HG03025 (cell line): ENCODE data around the gene KRT3.

Source experiments
- ATAC-seq: cut with Tn5 transposase; IDR thresholded peaks from one replicate; pipeline ENCODE4 v1.9.1; 2021; ENCODE audit warnings: mild to moderate bottlenecking, moderate library complexity; ENCODE audit not compliant: unreplicated experiment, low FRiP score

Gene KRT3

DNA sequence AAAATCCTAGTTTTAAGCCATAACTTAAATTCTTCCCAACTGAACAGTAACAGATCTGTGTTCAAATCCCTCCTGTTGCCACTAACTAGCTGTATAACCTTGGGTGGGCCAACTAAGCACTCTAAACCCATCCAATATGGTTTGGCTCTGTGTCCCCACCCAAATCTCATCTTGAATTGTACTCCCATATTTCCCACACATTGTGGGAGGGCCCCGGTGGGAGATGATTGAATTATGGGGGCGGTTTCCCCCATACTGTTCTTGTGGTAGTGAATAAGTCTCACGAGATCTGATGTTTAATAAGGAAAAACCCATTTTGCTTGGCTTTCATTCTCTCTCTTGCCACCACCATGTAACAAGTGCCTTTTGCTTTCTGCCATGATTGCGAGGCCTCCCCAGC is 19.2 kb upstream of the KRT3 start:
- ATAC-seq, result no peak

DNA sequence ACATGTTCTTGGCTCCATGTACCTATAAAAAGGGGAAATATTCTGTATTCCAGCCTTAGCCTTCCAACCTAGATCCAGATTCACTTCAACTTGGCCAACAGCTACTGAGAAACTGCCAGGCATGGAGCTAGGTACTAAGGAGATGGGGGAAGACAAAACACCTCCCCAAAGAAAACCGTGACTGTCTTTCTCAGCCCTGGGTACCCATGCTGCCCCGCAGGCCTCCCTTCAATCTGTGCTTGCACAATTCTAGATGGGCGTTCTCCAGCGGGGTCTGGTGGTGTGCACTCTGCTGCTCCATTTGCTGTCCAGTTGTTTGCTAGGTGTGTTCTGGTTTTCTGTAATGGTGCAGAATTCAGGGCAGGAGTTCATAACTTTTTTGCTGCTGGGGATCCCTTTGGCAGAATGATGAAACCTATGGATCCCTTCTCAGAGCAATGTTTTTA is 18.8 kb upstream of the KRT3 start:
- no peak for ATAC-seq

DNA sequence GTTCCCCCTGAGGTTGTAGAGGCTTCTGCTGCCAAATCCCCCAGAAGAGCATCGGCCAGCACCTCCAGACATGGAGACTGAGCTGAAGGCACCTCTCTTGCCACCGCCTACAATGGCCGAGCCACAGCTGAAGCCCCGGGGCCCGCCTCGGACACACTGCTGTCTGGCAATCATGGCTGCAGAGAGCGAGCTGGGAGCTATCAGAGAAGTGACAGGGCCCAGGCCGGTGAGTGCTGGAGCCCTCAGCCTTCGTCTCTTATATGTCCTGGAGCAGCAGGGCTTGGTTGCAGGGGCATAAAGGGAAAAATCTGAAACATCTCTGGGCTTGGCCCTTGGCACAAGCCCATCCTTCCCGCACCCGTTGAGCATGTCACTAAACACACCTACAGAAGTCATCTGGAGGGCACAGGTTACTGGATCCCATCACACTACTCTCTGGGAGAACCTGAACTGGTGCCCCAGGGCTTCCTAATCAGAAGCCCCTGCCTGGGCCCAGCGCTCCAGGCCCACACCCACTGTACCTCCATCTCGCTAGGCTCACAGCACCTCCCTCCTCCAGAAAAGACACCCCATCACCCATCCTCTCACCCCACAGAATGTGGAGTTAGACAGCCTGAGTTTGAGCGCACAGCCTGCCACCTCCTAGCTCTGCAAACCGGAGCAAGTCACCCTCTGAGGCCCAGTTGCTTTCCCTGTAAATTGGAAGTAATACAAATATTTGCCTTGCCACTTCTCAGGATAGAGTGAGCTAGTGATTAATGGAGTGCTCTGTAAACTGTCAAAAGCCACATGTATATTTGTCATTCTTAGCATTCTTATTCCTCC is 18.2 kb upstream of the KRT3 start, which contains the start of gene KRT4:
Gene KRT4 (minus strand): TSS at position 232 of the 825 bp plus-strand sequence. CDS start 58 bp downstream, at position 174.
- ATAC-seq, result no peak

DNA sequence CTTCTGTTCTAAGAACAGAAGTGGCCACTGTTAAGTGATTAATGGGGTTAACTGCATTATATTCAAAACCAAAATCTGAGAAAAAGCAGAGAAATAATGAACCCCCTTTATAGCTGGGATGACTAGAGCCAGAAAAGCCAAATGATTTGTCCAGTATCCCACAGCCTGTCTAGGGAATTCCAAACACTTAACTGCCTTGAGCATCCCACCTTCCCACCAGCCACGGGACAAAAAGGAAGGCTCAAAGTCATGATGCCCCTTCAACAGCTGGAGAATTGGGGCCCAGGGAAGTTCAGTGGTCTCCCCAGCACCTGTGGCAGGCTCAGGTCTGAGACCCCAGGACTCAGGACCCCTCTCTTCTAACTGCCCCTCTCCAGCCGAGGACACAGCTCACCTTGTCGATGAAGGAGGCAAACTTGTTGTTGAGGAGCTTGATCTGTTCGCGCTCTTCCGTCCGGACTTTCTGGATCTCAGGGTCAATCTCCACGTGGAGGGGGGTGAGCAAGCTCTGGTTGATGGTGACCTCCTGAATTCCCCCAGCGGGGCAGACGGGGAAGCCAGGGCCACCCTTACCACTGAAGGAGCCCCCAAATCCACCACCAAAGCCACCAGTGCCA is 17.4 kb upstream of the KRT3 start:
- no peak for ATAC-seq

DNA sequence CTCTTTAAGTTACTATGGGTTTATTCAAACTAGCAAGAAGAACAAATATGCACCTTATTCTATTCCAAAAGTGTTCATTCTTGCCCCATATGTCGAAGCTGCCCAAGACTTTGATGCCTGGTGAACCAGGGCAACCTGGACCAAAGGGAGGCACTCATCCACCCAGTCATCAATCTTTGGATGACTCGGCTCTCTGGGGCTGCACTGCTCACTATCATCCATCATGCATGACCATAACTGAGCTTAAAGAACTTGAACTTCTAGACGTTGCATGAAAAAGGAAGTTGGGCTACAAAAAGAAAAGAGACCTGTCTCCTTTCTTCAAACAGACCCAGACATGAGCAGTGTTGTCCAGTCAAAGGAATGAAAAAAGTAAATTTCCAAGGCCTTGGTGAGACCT is 16.8 kb upstream of the KRT3 start:
- no peak for ATAC-seq

DNA sequence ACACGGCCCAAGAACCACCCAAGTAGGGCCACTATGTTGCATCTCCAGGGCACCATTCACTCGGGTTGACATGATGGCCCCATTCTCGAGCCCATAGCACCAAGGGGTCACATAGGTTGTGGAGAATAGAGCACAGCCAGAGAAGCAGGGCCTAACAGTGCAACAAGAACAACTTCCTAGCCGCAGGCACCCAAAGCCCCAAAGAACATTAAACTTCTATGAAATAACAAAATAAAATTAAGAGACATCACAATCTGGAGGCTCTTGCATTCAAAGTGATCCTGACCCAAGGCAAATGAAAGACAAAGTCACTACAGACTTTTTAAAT is 16.1 kb upstream of the KRT3 start:
- no peak for ATAC-seq

DNA sequence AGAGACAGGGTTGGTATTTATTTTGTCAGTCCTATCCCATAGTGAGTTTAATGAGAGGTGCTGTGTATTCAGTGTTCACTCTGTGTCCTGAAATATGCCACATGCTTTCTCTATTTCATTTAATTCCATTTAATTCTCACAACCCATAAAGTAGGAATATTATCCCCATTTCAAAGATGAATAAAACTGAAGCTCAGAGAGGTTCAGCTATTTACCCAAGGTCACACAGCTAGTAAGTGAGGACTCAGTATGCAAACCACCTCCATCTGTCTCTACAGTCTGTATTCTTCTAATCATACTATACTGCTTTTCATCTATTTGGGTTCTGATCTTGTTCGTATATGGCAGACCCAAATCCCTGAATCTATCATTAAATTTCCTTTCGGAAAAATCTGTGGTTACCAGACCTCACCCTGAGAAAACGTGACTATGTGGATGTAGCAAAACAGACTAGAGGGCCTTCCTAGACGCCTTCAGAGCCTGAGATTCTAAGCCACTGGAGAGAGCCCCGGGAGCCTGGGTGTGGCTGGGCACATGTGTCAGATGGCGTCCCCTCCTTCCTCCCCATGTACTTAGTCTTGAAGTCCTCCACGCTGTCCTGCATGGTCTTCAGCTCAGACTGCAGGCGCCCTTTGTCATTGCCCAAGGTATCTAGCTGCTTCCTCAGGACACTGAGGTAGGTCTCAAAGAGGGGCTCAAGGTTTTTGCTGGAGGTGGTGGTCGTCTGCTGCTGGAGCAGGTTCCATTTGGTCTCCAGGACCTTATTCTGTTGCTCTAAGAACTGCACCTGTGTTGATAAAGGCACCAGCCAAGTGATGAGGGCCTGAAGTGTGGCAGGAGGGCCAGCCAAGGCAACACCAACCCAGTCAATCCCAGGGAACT is 15.5 kb upstream of the KRT3 start:
- ATAC-seq, result no peak

DNA sequence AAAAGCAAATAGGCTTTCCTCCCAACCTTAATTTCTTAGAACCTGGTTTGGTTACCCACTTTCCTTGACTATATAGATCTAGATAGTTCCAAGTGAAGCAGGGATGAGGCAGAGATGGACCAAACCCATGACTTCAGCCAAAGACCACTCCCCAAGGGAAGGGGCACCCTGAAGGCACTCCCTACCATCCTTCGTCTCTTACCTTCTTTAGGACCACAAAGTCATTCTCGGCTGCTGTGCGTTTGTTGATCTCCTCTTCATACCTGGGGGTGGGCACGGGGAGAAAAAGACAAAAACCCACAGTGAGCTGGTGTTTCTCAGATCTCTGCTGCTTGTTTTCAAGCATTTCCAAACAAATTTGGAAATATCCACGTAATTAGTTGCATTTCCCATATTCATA is 14.6 kb upstream of the KRT3 start:
- ATAC-seq, result no peak

DNA sequence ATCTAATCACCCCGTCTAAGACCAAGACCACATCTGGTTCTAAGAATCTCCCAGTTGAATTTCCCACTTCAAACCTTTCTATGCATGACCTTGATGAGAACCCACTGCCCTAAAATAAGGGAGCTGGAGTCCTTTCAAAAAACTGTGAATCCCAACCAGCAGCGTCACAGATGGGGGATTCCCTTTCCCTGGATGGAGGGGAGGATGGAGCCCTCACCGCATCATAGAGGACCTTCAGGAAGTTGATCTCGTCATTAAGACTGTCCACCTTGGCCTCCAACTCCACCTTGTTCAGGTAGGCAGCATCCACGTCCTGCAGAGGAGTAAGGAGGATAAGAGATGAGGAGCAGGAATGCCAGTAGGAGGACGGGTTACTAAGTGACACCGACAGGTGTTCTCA is 13.2 kb upstream of the KRT3 start:
- ATAC-seq, result no peak

DNA sequence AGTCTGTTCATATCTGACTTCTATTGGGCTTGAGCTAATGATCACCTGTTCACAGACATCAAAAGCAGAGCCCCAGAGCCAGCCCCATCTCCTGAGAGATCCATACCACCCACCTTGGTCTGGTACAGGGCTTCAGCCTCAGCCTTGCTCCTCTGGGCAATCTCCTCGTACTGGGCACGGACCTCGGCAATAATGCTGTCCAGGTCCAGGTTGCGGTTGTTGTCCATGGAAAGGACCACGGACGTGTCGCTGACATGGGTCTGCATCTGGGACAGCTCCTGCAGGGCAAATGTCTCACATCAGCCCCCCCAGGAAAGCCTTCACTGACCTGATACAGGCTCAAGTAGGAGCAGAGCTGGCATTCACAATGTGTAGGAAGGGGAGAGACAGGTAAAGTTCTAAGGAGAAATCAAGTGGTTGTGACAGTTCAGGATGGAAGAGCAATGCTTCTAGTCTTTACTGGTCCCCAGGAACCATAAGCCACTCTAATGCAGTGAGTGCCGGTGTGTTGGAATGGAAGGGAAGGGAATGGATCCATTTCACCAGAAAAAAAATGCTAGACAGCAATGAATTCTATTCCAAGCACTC is 12.8 kb upstream of the KRT3 start:
- ATAC-seq, result no peak

DNA sequence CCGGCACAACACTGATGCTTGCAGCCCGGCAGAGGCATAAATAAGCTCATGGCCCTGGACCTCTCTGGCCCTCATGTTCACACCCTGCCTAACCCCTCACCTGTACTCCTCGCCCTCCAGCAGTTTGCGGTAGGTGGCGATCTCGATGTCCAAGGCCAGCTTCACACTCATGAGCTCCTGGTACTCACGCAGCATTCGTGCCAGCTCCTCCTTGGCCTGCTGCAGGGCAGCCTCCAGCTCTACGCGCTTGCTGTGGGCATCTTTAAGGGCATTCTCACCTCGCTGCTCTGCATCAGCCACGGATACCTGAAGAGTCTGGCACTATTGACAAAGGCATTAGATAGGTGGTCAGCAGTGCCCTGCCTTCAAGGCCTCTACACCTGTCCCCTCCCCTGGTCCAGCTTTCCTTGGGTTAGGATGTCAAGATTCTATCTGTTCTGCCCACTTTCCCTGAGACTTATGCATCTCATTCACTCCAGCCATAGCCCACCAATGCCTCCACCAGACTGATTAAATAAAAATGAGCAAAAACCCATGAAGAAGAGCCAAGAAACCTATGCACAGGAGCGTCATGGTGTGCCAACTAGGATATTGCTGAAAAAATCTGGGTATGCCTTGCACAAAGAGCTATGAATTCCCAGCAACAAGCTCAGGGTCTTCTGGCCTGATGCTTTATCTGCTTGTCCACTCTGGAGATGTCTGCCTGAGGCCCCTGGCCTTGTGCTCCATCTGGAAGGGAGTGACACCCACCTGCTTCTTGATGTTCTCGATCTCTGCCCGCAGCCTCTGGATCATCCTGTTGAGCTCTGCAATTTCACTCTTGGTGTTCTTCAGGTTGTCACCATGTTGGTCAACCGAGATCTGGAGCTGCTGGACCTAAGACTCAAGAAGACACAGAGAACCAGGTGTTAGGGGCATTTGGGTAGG is 11.9 kb upstream of the KRT3 start:
- no peak for ATAC-seq

DNA sequence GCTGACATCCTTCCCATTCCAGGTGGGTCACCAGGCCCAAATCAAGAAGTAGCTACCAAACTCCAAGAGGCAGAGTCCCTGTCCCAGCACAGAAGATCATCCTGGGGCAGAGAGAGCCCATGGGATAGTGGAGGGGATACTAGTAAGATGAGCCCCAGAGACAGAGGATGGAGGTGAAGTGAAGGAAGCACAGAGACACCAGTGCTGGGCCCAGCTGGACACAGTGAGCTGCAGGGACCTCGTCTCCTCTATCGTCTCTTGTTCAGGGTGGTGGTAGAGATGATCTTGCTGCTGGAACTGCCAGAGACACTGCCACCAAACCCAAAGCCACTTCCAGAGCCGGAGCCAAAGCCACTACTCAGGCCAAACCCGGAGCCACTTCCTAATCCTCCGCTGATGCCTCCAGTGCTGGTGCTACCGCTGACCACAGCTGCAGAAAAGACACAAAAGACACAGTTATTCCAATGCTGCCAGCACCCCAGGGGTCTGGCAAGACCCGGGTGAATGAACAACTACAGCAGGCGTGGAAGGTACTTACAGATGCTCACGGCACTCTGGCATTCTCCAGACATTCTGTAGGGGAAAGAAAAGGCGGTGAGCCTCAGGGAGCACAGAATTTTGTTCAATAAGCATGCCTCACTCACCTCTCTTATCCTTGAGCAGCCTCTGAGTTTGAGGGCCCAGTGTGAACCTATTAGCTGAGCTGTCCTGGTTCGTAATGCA is 11.1 kb upstream of the KRT3 start:
- no peak for ATAC-seq

DNA sequence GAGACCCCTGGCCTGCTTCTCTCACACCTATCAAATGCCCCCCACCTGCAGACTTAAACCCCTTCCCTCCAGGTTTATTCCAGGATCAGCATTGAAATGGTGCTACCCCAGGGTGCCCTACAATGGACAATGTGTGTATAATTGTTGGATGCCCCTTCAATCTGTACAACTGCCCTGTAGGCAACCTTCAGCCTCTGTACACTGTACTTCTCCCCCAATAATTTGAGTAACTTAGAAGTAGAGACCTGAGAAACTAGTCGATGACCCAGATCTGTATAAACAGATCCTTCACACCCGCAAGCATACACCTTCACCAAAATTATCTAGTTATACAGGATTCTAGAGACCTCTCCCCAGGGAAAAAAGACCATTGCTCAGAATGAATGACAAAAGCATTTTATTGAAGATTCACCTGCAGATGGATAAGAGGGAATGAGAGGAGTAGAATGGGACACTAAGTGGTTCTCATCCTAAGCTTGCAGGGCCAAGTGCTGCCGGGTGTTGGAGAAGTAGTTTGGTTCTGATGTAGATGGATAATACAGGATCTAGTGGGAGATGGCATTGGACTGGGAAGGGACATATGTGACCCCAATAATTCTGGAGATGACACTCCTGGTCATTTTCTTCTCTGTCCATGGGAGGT is 10.4 kb upstream of the KRT3 start:
- ATAC-seq, result no peak

DNA sequence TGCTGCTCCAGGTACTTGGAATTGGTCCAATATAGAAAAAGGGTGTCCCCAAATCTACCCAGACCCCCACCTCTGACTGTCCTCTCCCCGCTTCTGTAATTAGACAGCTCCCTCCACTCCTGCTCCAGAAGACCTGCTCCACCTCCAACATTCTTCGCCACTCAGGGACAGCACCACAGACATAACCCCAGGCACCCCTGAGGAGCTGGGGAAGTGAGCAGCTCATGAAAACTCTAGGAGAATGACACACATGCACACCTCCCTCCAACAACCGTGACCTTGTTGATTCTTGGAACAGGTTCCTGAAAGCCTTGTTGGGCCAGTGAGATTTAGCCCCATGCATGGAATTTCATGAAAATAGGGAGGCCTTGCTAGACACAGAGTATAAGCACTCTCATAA is 9.8 kb upstream of the KRT3 start:
- no peak for ATAC-seq

DNA sequence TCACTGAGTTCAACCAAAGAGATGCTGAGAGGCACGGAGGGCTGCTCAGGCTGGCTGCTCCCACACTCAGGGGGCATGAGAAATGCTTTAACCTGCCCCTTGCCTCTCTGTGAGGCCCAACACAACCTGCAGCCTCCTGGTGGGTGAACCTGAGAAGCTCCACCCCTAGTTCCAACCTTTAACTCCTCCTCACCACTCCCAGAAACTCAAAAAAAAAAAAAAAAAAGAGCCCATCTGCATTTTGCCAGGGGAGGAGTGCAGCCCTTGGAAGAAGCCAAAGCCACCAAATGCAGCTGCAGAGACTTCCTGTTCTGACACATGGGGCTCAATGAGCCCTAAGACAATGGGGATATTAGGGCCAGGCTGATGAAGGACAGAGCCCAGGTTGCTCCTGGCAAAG is 9.1 kb upstream of the KRT3 start:
- ATAC-seq, result no peak

DNA sequence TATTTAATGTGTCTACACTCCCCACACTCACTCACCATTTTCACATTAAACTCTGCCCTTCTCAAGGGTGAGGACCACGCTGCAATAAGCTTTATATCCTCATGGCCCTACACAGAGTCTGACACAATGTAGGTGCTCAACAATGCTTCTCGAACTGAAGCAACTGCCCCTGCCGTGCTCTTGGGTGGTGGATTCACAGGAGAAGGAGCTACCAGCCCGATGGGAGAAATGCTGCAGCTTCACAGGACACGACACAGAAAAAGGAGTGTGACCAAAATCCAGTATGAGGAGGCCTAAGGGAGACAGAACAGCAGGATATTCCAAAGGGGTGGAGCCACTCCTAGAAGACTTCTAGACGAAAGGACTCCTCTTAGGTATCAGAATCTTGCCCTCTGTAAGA is 6.5 kb upstream of the KRT3 start:
- ATAC-seq, result no peak

DNA sequence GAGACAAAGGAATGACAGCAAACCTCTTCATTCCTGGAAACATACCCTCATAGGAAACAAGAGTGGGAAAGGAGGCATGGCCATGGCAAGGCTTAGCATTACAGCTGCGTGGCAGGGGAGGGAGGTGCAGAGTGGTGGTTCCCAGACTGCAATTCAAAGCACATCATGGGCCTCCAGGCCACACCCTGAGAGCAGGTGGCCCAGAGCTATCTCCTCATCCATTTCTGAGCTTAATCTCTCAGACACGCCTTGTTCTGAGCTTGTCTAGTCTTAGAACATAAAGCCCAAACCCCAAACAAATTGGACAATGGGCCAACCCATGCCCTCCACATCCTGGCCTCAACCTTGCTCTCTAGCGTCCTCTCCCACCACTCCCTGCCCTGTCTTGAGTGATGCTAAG is 5.9 kb upstream of the KRT3 start:
- no peak for ATAC-seq

DNA sequence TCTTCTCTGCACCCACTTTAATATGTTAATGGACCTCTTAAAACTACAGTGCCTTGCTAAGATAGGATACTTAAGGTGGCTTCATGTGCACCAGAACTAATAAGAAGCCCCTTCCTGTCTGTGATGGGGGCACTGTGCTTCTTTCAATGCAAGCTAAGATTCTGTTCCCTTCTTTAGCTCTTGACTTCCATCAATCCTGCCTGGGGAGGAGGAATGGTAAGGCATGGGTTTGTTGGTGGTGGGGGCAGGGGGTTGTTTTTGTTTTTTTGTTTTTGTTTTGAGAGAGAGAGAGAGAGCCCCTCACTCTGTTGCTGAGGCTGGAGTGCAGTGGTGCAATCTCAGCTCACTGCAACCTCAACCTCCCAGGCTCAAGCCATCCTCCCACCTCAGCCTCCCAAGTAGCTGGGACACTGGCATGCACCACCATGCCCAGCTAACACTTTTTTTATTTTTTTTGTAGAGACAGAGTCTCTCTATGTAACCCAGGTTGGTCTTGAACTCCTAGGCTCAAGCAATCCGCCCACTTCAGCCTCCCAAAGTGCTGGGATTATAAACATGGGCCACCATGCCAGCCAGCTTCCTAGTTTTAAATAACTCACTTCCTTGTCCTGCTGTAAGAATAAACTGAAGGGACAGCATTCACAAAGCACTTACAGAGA is 4.5 kb upstream of the KRT3 start:
- no peak for ATAC-seq
